ENCODE results near the gene GLS2.

GLS2 gene

GRCh38 chr12:56490360-56490759 is 2.4 kb upstream of the GLS2 start:
- no peaks in the 10 kb centered on the region for H3K4me1 ChIP-seq (ENCODE audit: low read length)
- H2AFZ ChIP-seq (ENCODE audit: low read depth, low read length) = no peak overlapping the region
- no peaks in the 10 kb centered on the region for H3K36me3 ChIP-seq (replicated peaks; ENCODE audit: low read depth, low read length)
- no peak overlapping the region for H3K27ac ChIP-seq (ENCODE audit: low read length)
- TF ChIP-seq EZH2phosphoT487 (IDR thresholded peaks at IDR 0.05; ENCODE audit: low read depth) (no peak), CTCF (IDR thresholded peaks at IDR 0.05; ENCODE audit: low read depth, low read length) (no peak)
- no peaks in the 10 kb centered on the region for H3K79me2 ChIP-seq (ENCODE audit: low read length)
- no peaks in the 10 kb centered on the region for H3K9me3 ChIP-seq (ENCODE audit: insufficient read depth, low read length)
- H3K4me3 ChIP-seq (ENCODE audit: low read length) = no peak overlapping the region
- H3K27me3 ChIP-seq (ENCODE audit: low read depth, low read length) = peaks cover 3% of the 10 kb centered on the region; the same call in 1 of the 2 replicates
- no peak overlapping the region for H3K9ac ChIP-seq (ENCODE audit: low read length)
- no peaks in the 10 kb centered on the region for H4K20me1 ChIP-seq (ENCODE audit: insufficient read depth, low read length)
- H3K4me2 ChIP-seq (ENCODE audit: low read length) = no peak overlapping the region

- Histone ChIP-seq H3K9ac (ENCODE audit: low read length) (no peak overlapping the region), H3K27ac (ENCODE audit: low read length) (no peak overlapping the region), H3K27me3 (ENCODE audit: low read depth, low read length) (peaks cover 3% of the 10 kb centered on the region; the same call in 1 of the 2 replicates), H3K36me3 (replicated peaks; ENCODE audit: low read depth, low read length) (no peaks in the 10 kb centered on the region), H3K4me2 (ENCODE audit: low read length) (no peak overlapping the region), H2AFZ (ENCODE audit: low read depth, low read length) (no peak overlapping the region), H4K20me1 (ENCODE audit: insufficient read depth, low read length) (no peaks in the 10 kb centered on the region), H3K4me1 (ENCODE audit: low read length) (no peaks in the 10 kb centered on the region), H3K9me3 (ENCODE audit: insufficient read depth, low read length) (no peaks in the 10 kb centered on the region), H3K4me3 (ENCODE audit: low read length) (no peak overlapping the region), H3K79me2 (ENCODE audit: low read length) (no peaks in the 10 kb centered on the region)
- TF ChIP-seq CTCF (IDR thresholded peaks at IDR 0.05; ENCODE audit: low read depth, low read length) (no peak), EZH2phosphoT487 (IDR thresholded peaks at IDR 0.05; ENCODE audit: low read depth) (no peak)
Measured at GRCh38 chr12:56487448-56488040, 417 bp downstream of the GLS2 start.

GRCh38 chr12:56486694-56487093 is 1.3 kb downstream of the GLS2 start:
- Histone ChIP-seq H3K4me2 (ENCODE audit: low read length) (no peak overlapping the region), H3K79me2 (ENCODE audit: low read length) (no peaks in the 10 kb centered on the region), H3K9me3 (ENCODE audit: insufficient read depth, low read length) (no peaks in the 10 kb centered on the region), H3K36me3 (replicated peaks; ENCODE audit: low read depth, low read length) (no peaks in the 10 kb centered on the region), H2AFZ (ENCODE audit: low read depth, low read length) (no peak overlapping the region), H3K4me1 (ENCODE audit: low read length) (no peaks in the 10 kb centered on the region), H3K27ac (ENCODE audit: low read length) (no peak overlapping the region), H3K9ac (ENCODE audit: low read length) (no peak overlapping the region), H4K20me1 (ENCODE audit: insufficient read depth, low read length) (no peaks in the 10 kb centered on the region), H3K4me3 (ENCODE audit: low read length) (no peak overlapping the region), H3K27me3 (ENCODE audit: low read depth, low read length) (peaks cover 3% of the 10 kb centered on the region; the same call in 1 of the 2 replicates)
- no peak for TF ChIP-seq CTCF (IDR thresholded peaks at IDR 0.05; ENCODE audit: low read depth, low read length)
- TF ChIP-seq EZH2phosphoT487 (IDR thresholded peaks at IDR 0.05; ENCODE audit: low read depth) = no peak

GRCh38 chr12:56484566-56484965 is 3.4 kb downstream of the GLS2 start:
- Histone ChIP-seq H4K20me1 (ENCODE audit: insufficient read depth, low read length) (no peaks in the 10 kb centered on the region), H2AFZ (ENCODE audit: low read depth, low read length) (no peak overlapping the region), H3K4me1 (ENCODE audit: low read length) (peaks cover 4% of the 10 kb centered on the region; the same call in 1 of the 2 replicates), H3K4me3 (ENCODE audit: low read length) (no peak overlapping the region), H3K27ac (ENCODE audit: low read length) (no peak overlapping the region), H3K4me2 (ENCODE audit: low read length) (no peak overlapping the region), H3K36me3 (replicated peaks; ENCODE audit: low read depth, low read length) (no peaks in the 10 kb centered on the region), H3K9ac (ENCODE audit: low read length) (no peak overlapping the region), H3K9me3 (ENCODE audit: insufficient read depth, low read length) (no peaks in the 10 kb centered on the region), H3K27me3 (ENCODE audit: low read depth, low read length) (no peaks in the 10 kb centered on the region), H3K79me2 (ENCODE audit: low read length) (no peaks in the 10 kb centered on the region)
- TF ChIP-seq EZH2phosphoT487 (IDR thresholded peaks at IDR 0.05; ENCODE audit: low read depth) (no peak), CTCF (IDR thresholded peaks at IDR 0.05; ENCODE audit: low read depth, low read length) (no peak)

All from OCI-LY3 (cell line).